ENCODE measurements around the gene MAP2. TPM values are rescaled to one million over a fixed set of nuclear protein-coding genes. Genes with fewer than 3 reads are reported as not detected.
"Not testable (repeated sequence)": the region's sequence is repeated elsewhere in the genome, so short reads cannot be mapped to it uniquely, and the experiment has no call there.

Gene MAP2
- total RNA-seq, 1 experiment from 2014 or later: 82.0 TPM

GRCh38 chr2:209470466-209470865 lies 46.6 kb downstream of the MAP2 start:
- no peak for DNase-seq (ENCODE audit: low read depth)
- in situ Hi-C loops (cut with HindIII; ENCODE audit: low pct_unique_long_range_greater_than_20kb, low sequenced_read_pairs): no loop called here

GRCh38 chr2:209471037-209471436 lies 47.2 kb downstream of the MAP2 start:
- no peak for DNase-seq (ENCODE audit: low read depth)
- in situ Hi-C loops (cut with HindIII; ENCODE audit: low pct_unique_long_range_greater_than_20kb, low sequenced_read_pairs): no loop called here

GRCh38 chr2:209472112-209472832 lies 48.4 kb downstream of the MAP2 start:
- DNase-seq (ENCODE audit: low read depth): peak; percentile 75
- in situ Hi-C loops (cut with HindIII; ENCODE audit: low pct_unique_long_range_greater_than_20kb, low sequenced_read_pairs): no loop called here

GRCh38 chr2:209472871-209473270 lies 49.0 kb downstream of the MAP2 start:
- no peak for DNase-seq (ENCODE audit: low read depth)
- in situ Hi-C loops (cut with HindIII; ENCODE audit: low pct_unique_long_range_greater_than_20kb, low sequenced_read_pairs): no loop called here

GRCh38 chr2:209473930-209474419 lies 50.1 kb downstream of the MAP2 start:
- peak; percentile 77 for DNase-seq (ENCODE audit: low read depth)
- in situ Hi-C loops (cut with HindIII; ENCODE audit: low pct_unique_long_range_greater_than_20kb, low sequenced_read_pairs): no loop called here

- in situ Hi-C loops (cut with HindIII; ENCODE audit: low pct_unique_long_range_greater_than_20kb, low sequenced_read_pairs): no loop called here
- DNase-seq (ENCODE audit: low read depth): no peak
Observed at GRCh38 chr2:209474960-209475359, 51.1 kb downstream of the MAP2 start.

GRCh38 chr2:209476367-209477208 lies 52.7 kb downstream of the MAP2 start:
- DNase-seq (ENCODE audit: low read depth): peak; percentile 72
- in situ Hi-C loops (cut with HindIII; ENCODE audit: low pct_unique_long_range_greater_than_20kb, low sequenced_read_pairs): no loop called here

- in situ Hi-C loops (cut with HindIII; ENCODE audit: low pct_unique_long_range_greater_than_20kb, low sequenced_read_pairs); DNase-seq (ENCODE audit: low read depth): not testable (repeated sequence)
Observed at GRCh38 chr2:209492296-209492695, 68.4 kb downstream of the MAP2 start.

GRCh38 chr2:209495068-209495620 lies 71.3 kb downstream of the MAP2 start:
- DNase-seq (ENCODE audit: low read depth); in situ Hi-C loops (cut with HindIII; ENCODE audit: low pct_unique_long_range_greater_than_20kb, low sequenced_read_pairs): not testable (repeated sequence)

GRCh38 chr2:209495855-209496585 lies 72.2 kb downstream of the MAP2 start:
- peak; percentile 95 for DNase-seq (ENCODE audit: low read depth)
- in situ Hi-C loops (cut with HindIII; ENCODE audit: low pct_unique_long_range_greater_than_20kb, low sequenced_read_pairs): no loop called here

GRCh38 chr2:209496586-209496982 lies 72.7 kb downstream of the MAP2 start:
- no peak for DNase-seq (ENCODE audit: low read depth)
- in situ Hi-C loops (cut with HindIII; ENCODE audit: low pct_unique_long_range_greater_than_20kb, low sequenced_read_pairs): no loop called here

GRCh38 chr2:209498614-209499013 lies 74.8 kb downstream of the MAP2 start:
- in situ Hi-C loops (cut with HindIII; ENCODE audit: low pct_unique_long_range_greater_than_20kb, low sequenced_read_pairs): no loop called here
- no peak for DNase-seq (ENCODE audit: low read depth)

- in situ Hi-C loops (cut with HindIII; ENCODE audit: low pct_unique_long_range_greater_than_20kb, low sequenced_read_pairs): no loop called here
Observed at GRCh38 chr2:209499069-209499468, 75.2 kb downstream of the MAP2 start.

GRCh38 chr2:209501579-209501978 lies 77.7 kb downstream of the MAP2 start:
- no peak for DNase-seq (ENCODE audit: low read depth)
- in situ Hi-C loops (cut with HindIII; ENCODE audit: low pct_unique_long_range_greater_than_20kb, low sequenced_read_pairs): no loop called here

More at GRCh38 chr2:209499069-209499468, 75.2 kb downstream of the MAP2 start:
- DNase-seq (ENCODE audit: low read depth): no peak

GRCh38 chr2:209505410-209505809 lies 81.6 kb downstream of the MAP2 start:
- no peak for DNase-seq (ENCODE audit: low read depth)
- in situ Hi-C loops (cut with HindIII; ENCODE audit: low pct_unique_long_range_greater_than_20kb, low sequenced_read_pairs): no loop called here

- in situ Hi-C loops (cut with HindIII; ENCODE audit: low pct_unique_long_range_greater_than_20kb, low sequenced_read_pairs): no loop called here
- no peak for DNase-seq (ENCODE audit: low read depth)
Observed at GRCh38 chr2:209508255-209508654, 84.4 kb downstream of the MAP2 start.

- in situ Hi-C loops (cut with HindIII; ENCODE audit: low pct_unique_long_range_greater_than_20kb, low sequenced_read_pairs): no loop called here
- no peak for DNase-seq (ENCODE audit: low read depth)
Observed at GRCh38 chr2:209511637-209512036, 87.8 kb downstream of the MAP2 start.

GRCh38 chr2:209512971-209513370 lies 89.1 kb downstream of the MAP2 start:
- no peak for DNase-seq (ENCODE audit: low read depth)
- in situ Hi-C loops (cut with HindIII; ENCODE audit: low pct_unique_long_range_greater_than_20kb, low sequenced_read_pairs): no loop called here
